Loucy (cell line): ENCODE measurements around the gene STAT3.
A peak's percentile ranks its signal among the peaks of the same experiment; 100 is the strongest.

ENCODE experiments used
- H2AFZ ChIP-seq: fragments of 200-600 bp; sonication (generic); 2 replicates; pipeline ENCODE4 v1.6.0; 2016; ENCODE audit warnings: antibody characterized with exemption, mild to moderate bottlenecking, low read length, moderate library complexity
- H3F3A ChIP-seq: fragments of 200-600 bp; 2 replicates; pipeline ENCODE4 v1.6.0; 2016; ENCODE audit warnings: antibody characterized with exemption, low read depth, mild to moderate bottlenecking
- H3K27me3 ChIP-seq: fragments of 200-600 bp; sonication (generic); 2 replicates; pipeline ENCODE4 v1.6.1; 2014; ENCODE audit warnings: low read length, mild to moderate bottlenecking; ENCODE audit not compliant: insufficient read depth, poor library complexity, severe bottlenecking
- H3K36me3 ChIP-seq: fragments of 200-600 bp; sonication (generic); 2 replicates; pipeline ENCODE4 v1.6.1; 2016; ENCODE audit warnings: low read length; ENCODE audit not compliant: insufficient read depth
- H3K4me1 ChIP-seq: fragments of 200-600 bp; sonication (generic); 2 replicates; pipeline ENCODE4 v1.5.1; 2014; ENCODE audit warnings: low read length, mild to moderate bottlenecking; ENCODE audit not compliant: insufficient read depth, poor library complexity, severe bottlenecking
- H3K4me2 ChIP-seq: fragments of 200-600 bp; sonication (generic); 2 replicates; pipeline ENCODE4 v1.6.0; 2014; ENCODE audit warnings: antibody characterized with exemption, low read length, low read depth, mild to moderate bottlenecking; ENCODE audit not compliant: poor library complexity, severe bottlenecking
- H3K4me3 ChIP-seq: fragments of 200-600 bp; sonication (generic); 2 replicates; pipeline ENCODE4 v1.5.1; 2014; ENCODE audit warnings: low read length, mild to moderate bottlenecking, mixed read lengths; ENCODE audit not compliant: poor library complexity, severe bottlenecking
- H3K79me2 ChIP-seq: fragments of 200-600 bp; sonication (generic); 2 replicates; pipeline ENCODE4 v1.6.1; 2014; ENCODE audit warnings: low read length; ENCODE audit not compliant: insufficient read depth
- H3K9ac ChIP-seq: fragments of 200-600 bp; sonication (generic); 2 replicates; pipeline ENCODE4 v1.6.0; 2014; ENCODE audit warnings: mild to moderate bottlenecking, low read depth, low read length, moderate library complexity; ENCODE audit not compliant: poor library complexity, severe bottlenecking
- H3K9me2 ChIP-seq: fragments of 200-600 bp; sonication (generic); replicated peaks from 2 replicates; pipeline ENCODE4 v1.6.1; 2016; ENCODE audit warnings: low read depth, low read length, mixed read lengths
- H3K9me3 ChIP-seq: fragments of 200-600 bp; sonication (generic); 2 replicates; pipeline ENCODE4 v1.6.1; 2014; ENCODE audit warnings: mild to moderate bottlenecking, antibody characterized with exemption, low read length, low read depth; ENCODE audit not compliant: insufficient read depth
- H4K20me1 ChIP-seq: fragments of 200-600 bp; sonication (generic); 2 replicates; pipeline ENCODE4 v1.6.0; 2014; ENCODE audit warnings: antibody characterized with exemption, low read length, mild to moderate bottlenecking; ENCODE audit not compliant: insufficient read depth, poor library complexity, severe bottlenecking
- CTCF ChIP-seq: fragments of 200-600 bp; sonication (generic); conservative IDR thresholded peaks from 2 replicates; pipeline ENCODE4 v1.5.1; 2014; ENCODE audit warnings: mild to moderate bottlenecking, antibody characterized with exemption, low read length
- EZH2phosphoT487 ChIP-seq: fragments of 200-600 bp; IDR thresholded peaks from 2 replicates; pipeline ENCODE4 v1.6.1; 2018; ENCODE audit warnings: antibody characterized with exemption, mild to moderate bottlenecking, moderate library complexity, borderline replicate concordance

STAT3 gene

GRCh38 chr17:42405963-42406495, 17.8 kb upstream of the STAT3 start:
- H3K4me1 ChIP-seq: peaks cover 17% of the 10 kb centered on the region
- H3K27me3 ChIP-seq: no peaks in the 10 kb centered on the region
- H3K9me2 ChIP-seq: no peaks in the 10 kb centered on the region
- no peaks in the 10 kb centered on the region for H3K79me2 ChIP-seq
- no peaks in the 10 kb centered on the region for H3F3A ChIP-seq
- no peak overlapping the region for H3K4me3 ChIP-seq
- no peaks in the 10 kb centered on the region for H3K36me3 ChIP-seq
- no peak overlapping the region for H3K9ac ChIP-seq
- no peaks in the 10 kb centered on the region for H4K20me1 ChIP-seq
- H3K4me2 ChIP-seq: no peak overlapping the region
- no peak overlapping the region for H2AFZ ChIP-seq
- TF ChIP-seq EZH2phosphoT487 (no peak), CTCF (peak; percentile 89)
- no peaks in the 10 kb centered on the region for H3K9me3 ChIP-seq

- Histone ChIP-seq H3K79me2 (no peaks in the 10 kb centered on the region), H3K4me3 (no peak overlapping the region), H3K4me2 (no peak overlapping the region), H3K9me2 (no peaks in the 10 kb centered on the region), H3K9ac (no peak overlapping the region), H2AFZ (no peak overlapping the region), H3K27me3 (no peaks in the 10 kb centered on the region), H3F3A (no peaks in the 10 kb centered on the region), H3K4me1 (peaks cover 22% of the 10 kb centered on the region), H3K36me3 (no peaks in the 10 kb centered on the region), H4K20me1 (no peaks in the 10 kb centered on the region), H3K9me3 (no peaks in the 10 kb centered on the region)
- no peak for TF ChIP-seq CTCF
- no peak for TF ChIP-seq EZH2phosphoT487
Observed at GRCh38 chr17:42405076-42405475, 16.8 kb upstream of the STAT3 start.

- Histone ChIP-seq H3K9me3 (no peaks in the 10 kb centered on the region), H3K4me1 (peaks cover 25% of the 10 kb centered on the region), H3K36me3 (no peaks in the 10 kb centered on the region), H3F3A (no peaks in the 10 kb centered on the region), H2AFZ (no peak overlapping the region), H3K9me2 (no peaks in the 10 kb centered on the region), H3K9ac (no peak overlapping the region), H3K27me3 (no peaks in the 10 kb centered on the region), H4K20me1 (no peaks in the 10 kb centered on the region), H3K79me2 (no peaks in the 10 kb centered on the region), H3K4me2 (no peak overlapping the region), H3K4me3 (no peak overlapping the region)
- TF ChIP-seq CTCF: no peak
- no peak for TF ChIP-seq EZH2phosphoT487
Observed at GRCh38 chr17:42404326-42405055, 16.2 kb upstream of the STAT3 start.
